T-helper 1 cell treated with Interleukin-12 subunit alpha and Interleukin-12 subunit beta and Interleukin-4 antibody, amounts not matched to agents 30 ng/mL and 1 ng/mL, for 36 hours (primary cell): ENCODE results near the gene NR2F2. TPM values are rescaled to one million over a fixed set of nuclear protein-coding genes. Genes with fewer than 3 reads are reported as not detected.

Experiments
- intact Hi-C: fragments of 100-400 bp; cut with micrococcal nuclease; formaldehyde crosslinking; loops from one replicate; pipeline ENCODE4 v1.15.1; 2024
- total RNA-seq: library from RNA; stranded (reverse); gene quantifications from 2 replicates; pipeline ENCODE4 v1.2.3, GENCODE V29; 2022

The NR2F2 gene
- total RNA-seq, 1 donor from 2014 or later: not detected

DNA sequence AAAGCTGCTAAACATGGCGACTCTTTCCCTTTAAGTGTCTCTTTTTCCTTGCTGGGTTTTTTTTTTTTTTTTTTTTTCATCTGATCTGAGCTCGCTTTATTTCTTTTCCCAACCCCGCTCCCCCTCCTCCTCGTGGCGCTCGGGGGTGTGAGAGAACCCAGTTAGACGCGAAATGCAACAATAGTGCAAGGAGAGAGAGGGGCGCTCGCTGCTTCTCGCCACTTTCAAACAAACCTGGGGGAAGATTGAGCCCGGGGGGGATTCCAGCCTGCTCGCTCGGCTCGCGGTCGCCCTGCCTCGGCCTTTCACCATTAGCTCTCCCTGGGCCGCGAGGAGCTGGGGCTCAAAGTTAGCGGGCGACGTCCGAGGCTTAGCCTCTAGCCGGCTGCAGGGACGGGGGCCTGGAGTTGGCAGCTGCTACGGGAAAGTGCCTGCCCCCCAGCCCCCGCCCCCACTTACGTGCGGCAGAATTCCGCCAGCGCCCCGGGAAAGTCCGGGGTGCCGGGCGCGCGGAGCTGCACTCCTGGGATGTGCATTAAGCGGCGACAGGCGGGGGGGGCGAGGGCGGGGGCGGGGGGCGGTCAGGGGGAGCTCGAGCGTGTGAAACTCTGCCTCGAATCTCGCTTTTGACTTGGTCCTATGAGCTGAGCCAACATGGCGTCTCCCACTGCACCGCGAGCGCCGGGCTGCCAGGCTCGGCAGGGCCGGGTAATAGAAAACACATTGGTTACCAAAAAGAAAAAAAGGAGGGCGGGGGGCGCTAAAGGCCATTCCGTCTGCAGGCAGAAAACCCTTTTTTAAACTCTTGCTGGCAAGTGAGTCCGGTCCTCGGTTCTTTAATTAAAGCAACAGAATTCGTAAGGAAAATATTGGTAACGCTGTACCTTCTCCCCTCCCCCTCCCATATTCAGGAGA is 10.4 kb downstream of the NR2F2 start:
- intact Hi-C loops: loop anchor here (1.0 to 5.0 kb wide), 3 partner anchors 8 to 76 kb away; no protein-coding TSS in a partner anchor

DNA sequence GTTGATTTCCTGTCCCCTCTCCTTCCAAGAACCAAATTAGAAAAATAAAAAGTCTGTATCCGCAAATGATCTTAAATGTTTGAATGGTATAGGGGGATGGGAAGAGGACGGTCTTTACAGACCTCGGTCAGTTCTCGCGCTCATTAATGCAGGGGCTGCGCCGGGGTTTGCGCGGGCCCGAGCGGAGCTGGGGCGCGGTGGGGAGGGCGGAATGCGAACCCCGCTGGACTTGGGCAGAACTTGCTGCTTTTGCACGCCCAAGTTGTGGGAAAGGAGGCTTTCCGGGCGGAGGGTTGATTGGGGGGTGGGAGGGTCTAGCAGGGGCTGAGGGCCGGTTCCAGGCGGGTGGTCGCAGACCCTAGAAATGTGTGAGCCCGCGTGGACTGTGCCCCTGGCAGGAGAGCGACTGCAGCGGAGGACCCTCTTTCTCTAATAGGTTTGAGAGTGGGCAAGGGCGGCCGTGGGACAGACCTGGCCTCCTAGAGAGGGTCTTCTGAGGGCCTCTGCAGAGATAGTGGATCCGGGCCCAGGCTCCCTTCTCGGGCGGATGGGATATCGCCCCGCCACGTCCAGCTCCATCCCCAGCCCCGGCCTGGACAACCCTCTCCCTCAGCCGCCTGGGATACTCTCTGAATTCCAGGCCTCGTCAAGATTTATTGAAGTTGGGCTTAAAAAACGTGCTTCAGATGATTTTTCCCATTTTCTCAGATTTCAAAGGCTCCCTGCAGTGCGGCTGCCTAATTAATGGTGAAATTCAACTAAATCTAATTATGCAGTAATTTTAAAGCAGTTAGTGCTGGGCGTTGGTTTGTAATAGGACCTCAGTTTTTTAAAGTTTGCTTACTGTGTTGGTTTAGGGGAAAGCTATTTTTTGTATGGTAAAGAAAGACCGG is 11.3 kb downstream of the NR2F2 start:
- intact Hi-C loops: loop anchor here (1.0 to 5.0 kb wide), 3 partner anchors 8 to 76 kb away; partner anchors contain the start of gene NR2F2

DNA sequence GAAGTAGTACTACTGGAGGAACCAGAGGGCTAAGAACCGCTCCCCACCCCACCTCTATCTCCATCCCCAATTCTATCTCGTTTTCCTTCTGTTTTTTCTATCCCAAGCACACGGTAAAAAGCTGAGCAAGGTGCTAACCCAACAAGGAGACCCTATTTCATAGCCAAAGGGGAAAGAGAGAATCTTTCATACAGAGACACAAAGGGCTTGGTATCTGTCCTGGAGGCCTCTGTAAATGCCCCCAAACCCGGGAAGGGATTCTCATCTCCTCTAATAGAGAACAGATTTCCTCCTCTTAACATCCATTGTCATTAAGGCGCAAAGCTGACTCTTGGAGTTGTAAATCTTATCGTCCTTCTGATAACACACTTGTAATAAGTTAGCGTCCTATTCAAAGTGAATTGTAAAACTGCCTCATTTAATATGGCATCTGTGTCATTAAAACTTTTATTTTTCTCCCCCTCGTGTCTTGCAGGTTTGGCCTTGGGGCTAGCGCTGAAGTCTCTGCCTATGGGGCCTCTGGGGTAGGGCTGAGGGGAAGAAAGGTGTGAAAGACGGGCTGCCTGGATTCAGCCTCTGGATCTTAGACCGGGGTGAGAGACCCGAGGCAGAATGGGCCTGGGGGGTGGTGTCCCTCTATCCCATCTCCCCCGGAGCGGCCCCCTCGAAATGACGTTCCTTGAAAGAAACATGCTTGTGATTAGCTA is 12.1 kb downstream of the NR2F2 start:
- intact Hi-C loops: loop anchor here (1.0 to 5.0 kb wide), 2 partner anchors 12 to 75 kb away; partner anchors contain the start of gene NR2F2

DNA sequence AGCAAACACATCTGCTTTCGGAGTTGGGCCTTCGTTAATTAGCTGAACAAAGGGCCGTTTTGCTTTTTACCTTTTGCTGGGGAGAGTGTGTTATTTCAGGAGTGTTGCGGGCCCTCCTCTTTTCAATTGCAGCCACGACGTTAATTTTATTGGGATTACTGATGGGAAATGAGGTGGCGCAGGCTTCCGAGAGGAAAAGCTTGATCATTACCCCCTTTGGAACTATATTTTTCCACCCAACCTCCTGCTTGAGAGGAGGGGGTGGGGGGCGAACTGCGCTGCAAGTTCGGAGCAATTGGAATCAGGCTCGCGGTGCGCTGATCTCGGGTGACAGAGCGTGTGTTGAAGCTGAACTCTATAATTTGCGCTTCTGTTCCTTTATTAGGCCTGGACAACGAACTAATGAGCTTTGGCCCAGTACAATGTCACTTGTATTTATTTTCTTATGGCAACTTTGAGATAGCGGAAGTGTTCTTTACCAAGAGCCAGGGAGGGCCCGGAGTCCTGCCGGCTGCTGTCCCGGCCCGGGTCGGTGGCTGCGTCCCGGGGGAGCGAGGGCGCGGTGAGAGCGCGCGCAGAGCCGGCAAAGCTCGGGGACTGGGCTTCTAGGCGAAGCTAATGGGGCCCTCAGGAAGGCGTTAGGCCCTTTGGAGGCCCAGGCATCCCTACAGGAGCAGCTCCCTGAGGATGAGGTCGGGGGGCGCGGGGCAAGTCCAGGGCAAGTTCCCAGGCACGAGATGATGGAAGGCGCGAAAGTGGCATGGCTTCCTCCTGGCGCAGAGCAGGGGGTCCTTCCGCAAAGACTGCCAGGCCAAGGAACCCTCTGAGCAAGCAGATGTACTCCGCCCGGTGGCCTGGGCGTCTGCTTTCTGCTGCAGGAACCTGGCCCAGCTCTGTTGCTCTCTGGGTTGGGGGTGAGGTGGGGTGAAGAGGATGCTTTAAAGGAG is 12.9 kb downstream of the NR2F2 start:
- intact Hi-C loops: loop anchor here (2.0 to 5.0 kb wide), 2 partner anchors 15 to 74 kb away; no protein-coding TSS in a partner anchor

DNA sequence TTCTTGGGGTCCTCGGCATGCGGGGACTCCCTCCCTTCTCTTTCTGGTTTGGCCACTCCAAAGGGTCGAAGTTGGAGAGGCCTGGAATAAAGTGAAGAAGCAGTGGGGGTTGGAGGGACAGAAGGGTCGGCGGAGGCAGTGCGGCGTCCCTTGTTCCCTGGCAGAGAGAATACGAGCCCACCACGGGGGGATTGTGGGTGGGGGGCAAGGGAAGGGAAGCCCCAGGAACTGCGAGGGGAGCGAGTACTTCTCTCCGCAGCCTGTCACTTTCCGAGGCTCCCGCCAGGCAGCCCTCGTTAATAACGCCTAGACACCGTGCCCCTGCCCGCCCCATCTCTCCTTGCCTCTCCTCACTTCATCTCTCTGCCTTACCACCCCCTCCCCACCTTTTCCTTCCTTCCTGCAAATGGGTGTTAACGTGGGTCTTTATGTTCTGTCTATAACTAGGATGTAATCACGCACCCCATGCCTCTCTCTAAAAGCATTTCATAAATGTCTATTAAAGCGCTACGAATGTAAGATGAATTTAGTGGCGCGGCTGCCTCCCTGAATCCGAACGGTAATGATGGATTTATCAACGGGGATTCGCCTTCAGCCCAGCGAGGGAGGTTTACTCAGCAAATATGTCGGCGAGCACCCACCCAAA is 13.7 kb downstream of the NR2F2 start:
- intact Hi-C loops: loop anchor here (2.0 to 5.0 kb wide), 2 partner anchors 15 to 73 kb away; no protein-coding TSS in a partner anchor

DNA sequence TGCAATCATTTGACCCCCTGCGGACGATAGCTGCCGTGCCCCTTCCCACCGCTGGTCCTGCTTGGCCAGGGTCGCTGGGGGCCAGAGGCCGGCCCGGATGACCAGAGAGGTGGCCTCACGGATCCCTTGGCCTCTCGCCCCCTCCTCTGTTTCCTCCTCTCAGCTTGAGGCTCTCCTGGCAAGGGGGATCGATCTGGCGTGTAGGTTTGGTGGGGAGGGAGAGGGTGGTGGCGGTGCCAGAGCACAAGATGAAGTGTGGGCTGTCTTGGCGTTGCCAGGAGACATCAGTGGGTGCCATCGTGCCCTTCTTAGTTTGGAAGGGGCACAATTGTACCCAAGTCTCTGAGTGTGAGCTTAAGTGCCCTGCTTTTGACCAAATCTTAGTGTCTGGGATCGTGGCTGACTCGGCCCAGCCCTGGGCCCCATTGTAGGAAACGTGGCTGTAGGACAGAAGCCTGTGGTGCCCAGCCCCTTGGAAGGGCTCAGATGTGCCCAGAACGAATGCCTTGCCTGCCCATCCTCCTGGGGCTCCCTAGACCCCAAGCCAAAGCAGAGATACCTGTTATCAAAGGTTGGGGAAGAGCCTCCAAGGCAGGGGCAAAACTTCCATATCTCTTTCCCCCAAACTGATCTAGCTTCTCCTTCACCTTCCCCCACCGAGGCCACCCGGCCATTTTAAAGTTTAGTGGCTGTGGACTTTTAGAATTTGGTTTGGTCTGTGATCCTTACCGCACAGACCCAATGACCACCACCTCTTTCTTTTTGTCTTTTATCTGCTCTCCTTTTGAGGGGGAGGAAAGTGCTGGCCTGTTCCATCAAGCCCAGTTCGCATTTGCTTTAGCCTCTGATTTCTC is 14.4 kb downstream of the NR2F2 start:
- intact Hi-C loops: loop anchor here (1.0 to 5.0 kb wide), 5 partner anchors 14 to 1763 kb away; no protein-coding TSS in a partner anchor

DNA sequence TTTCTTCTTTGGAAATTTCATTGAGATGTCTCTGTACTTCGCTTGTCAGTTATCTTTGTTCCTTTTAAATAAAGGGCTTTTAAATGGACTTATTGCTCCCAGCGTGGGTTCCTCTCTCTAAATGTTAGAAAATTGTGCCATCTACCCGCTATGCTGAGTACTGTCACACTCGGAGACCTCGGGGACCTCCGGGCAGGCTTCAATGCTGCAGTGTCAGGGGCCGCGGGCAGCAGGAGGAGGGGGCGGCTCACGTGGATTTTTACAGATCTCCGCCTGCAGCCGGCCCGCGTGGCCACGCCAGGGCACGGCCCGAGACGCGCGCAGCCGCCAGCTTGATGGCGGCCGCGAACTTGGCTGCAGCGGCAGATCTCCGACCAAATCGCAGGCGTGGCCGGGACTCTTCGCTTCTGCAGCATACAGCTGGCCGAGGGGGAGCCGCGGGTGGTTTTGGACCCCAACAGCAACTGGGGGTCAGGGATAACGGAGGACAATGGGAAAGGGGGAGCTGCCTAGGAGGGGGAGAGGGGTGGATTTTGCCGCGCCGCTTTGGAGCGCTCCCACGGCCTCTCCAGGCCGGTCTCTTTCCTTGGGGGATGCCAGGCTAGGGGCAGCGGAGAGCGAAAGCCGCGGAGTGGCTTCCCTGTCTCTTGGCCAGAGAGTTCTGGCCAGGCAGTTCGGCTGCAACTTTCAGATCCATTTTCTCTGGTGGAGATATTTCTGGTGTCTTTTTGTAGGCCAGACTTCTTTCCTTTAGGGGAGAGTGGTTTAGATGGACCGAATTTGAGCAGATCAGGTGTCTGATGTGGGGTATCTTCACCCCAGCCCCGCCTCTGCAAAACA is 15.3 kb downstream of the NR2F2 start:
- intact Hi-C loops: loop anchor here (1.0 to 5.0 kb wide), 4 partner anchors 13 to 1763 kb away; no protein-coding TSS in a partner anchor

DNA sequence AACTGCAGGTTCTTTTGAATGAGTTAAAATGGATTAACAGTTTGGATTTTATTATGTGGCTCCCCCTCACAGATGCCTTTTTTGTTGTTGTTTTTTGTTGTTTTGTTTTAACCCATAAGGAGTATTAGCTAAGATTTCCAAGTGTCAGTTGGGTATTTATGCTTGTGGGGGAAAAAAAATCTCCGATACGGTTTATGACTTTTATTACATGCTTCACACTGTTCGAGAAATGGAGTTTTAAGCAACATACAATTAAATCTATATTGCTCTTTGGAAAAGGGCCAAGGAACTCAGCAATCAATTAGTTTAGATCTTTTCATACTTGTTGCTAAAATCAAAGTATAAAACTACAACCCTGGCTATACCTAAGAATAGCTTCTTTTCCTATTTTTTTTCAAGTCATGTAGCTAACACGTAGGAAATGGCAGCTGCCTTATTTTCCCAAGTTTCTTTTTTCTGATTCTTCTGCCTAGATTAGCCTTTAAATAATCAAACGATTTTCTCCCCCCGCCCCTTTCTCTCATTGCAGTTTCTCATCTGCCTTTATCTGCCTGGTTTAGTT is 16.0 kb downstream of the NR2F2 start:
- intact Hi-C loops: loop anchor here (5.0 kb wide), 2 partner anchors 1674 to 1764 kb away; no protein-coding TSS in a partner anchor

DNA sequence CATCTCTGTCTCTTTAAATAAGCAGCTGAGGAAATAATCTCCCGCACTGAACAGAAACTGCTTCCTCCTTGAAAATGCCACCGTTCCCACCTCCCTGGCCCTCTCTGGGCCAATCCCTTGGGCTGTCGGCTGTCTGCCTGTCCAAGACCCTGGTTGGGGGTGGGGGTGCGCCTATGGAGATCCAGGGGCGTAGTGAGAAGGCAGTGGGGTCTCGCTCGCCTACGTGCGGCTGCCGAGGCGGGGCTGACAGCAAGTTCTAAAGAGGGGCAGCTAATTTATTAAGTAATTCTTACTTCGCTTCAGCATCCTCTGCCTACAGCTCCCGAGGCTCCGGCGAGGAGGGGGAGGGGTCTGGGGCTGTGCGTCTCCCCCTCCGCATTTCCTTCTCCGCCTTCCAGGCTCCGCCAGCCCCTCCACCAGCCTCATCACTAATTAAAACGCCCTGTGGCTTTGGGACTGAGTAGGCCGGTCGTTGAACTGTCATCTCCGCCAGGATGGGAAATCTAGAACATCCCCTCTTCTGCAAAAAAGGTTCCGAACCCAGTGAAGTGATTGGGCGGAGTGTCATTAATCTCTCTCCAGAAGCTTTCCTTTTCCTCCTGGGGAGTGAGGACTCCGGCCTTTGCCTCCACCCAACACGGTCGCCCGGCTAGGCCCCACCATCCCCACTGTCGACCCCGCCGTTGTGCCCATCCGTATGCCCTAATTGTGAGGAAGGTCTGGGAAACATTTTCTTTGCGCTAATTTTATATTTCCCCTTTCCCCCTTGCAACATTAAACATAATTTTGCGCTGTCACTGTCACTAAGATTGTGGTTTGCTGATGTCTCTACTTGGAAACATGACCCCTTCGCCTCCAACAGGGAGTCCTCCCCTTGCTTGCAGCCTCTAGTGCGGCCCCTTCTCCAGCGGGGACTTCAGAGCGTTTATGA is 16.9 kb downstream of the NR2F2 start:
- intact Hi-C loops: loop anchor here (5.0 kb wide), 2 partner anchors 1675 to 1765 kb away; no protein-coding TSS in a partner anchor

DNA sequence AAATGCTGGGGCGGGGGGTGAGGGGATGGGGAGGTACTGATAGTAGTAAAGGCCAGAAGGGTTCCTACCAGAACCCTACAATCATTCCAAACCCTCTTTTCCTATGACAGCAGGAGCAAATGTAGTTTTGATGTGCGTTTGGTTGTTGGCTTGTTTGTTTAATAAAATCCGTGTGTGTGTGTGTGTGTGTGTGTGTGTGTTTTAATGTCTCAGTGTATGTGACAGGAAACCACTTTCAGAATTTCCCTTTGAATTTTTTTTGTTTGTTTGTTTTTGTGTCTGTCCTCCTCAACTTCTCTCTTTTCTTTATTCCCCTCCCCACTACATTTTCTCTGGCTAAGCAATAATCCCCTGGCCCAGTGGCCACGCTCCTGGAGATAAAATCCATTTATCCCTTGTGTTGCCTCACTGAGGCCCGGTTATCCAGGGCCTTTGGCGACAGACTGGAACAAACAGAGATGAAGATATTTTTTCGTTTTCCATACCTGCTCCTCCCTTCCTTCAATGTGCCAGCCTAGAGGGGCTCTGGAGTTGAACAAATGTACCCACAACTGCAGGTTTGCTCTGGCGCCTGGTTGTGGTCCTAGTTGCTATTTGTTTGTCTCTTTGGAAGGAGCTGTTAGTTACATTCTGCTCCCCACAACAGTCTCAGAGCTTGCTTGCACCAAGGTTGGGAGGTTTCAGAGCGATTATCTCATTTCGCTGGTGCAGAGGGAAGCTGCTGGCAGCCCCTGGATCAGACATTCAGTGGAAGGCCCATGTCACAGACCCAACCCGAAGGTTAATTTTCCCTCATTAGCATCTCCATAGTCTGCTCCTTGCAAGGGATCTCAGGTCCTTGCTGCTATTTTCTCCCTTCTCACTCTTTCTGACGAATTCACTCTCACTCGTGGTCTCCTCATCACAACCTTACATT is 17.9 kb downstream of the NR2F2 start:
- intact Hi-C loops: loop anchor here (5.0 kb wide), 2 partner anchors 1676 to 1766 kb away; no protein-coding TSS in a partner anchor

DNA sequence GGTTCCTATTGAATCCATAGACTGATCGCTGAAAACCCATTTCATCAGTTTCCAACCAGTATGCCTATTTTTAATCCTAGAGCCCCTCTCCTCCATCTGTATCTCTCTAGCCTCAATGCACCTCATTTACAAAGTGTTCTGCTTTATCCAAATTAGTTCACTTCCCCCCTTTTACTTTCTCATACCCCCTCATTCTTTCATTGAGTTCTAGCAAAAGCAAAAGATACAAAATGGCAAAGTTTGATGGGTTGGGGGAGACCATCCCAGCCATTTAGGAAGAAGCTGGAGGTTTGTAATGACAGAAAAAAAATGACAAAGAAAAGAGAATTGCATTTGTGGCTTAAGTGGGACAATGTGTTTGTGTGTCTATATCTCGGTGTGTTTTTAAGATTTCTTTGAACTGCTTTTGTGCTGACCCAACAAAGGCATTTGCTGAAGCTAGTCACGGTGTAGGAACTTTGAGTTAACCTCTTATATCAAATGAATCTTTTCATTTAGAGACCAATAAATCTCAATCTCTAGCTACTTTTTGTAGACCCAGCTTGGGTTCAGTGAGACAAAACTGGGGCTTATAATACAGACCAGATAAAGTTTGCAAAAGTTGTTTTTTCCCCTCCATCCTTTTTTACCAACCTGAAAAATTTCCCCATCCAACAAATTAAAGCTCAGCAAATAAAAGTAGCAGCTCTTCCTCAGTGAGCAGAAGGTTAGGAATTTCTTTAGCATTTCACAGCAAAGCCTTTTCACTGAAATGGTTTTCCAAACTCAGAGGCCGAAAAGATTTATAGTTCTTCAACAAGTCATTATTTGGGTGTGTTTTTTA is 18.7 kb downstream of the NR2F2 start:
- intact Hi-C loops: loop anchor here (5.0 kb wide), 2 partner anchors 1677 to 1767 kb away; no protein-coding TSS in a partner anchor

DNA sequence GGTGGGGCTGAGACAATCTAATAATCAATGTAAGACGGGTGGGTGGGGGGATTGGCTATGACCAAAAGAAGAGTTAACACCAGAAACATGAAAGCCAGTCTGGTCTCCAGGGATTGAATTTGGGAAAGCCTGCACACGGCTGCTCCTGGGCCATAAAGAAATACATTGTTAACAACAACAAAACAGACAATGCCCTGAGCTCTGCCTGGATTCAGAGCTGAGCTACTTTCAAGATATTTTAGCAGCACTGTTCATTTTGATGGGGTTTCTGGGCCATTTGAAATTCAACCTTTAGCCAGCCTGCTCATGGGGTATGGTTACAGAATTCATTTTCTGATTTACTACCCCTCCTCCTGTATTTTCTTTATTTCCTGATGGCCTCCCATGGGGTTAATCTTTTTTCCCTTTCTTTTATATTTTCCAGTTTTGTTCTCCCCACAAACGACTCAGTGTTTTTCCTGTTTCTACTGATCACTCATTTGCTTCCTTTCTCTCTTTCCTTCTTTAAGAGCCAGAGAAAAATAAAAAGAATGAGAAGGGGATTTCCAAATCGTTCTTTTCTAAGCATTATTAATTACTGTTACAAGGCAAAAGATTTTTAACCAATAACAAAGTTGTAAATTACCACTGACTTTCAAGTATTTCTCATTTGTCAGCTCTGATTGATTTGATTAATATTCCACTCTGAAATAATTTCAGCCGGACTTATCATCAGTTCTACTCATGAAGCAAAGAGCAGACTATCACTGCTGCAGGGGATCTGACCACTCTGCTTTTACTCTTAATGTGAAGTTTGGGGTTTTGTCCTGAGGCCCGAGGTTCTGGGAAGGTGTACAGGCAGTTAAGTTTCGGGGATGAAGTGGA is 19.6 kb downstream of the NR2F2 start:
- intact Hi-C loops: loop anchor here (5.0 to 10.0 kb wide), 3 partner anchors 295 to 1768 kb away; no protein-coding TSS in a partner anchor
